NT2/D1 (cell line): ENCODE measurements around the gene KIF1A.
"Not testable (repeated sequence)": the region's sequence is repeated elsewhere in the genome, so short reads cannot be mapped to it uniquely, and the experiment has no call there.

Source experiments
- SUZ12 ChIP-seq: IDR thresholded peaks from 2 replicates; pipeline ENCODE4 v1.6.1; 2011; ENCODE audit not compliant: insufficient read length, insufficient read depth; ENCODE audit errors: extremely low read depth
- YY1 ChIP-seq: IDR thresholded peaks from 2 replicates; pipeline ENCODE4 v1.6.1; 2011; ENCODE audit not compliant: insufficient read length, insufficient read depth

GRCh38 chr2:240682431-240683224, 137.4 kb downstream of the KIF1A start, which contains the start of gene AQP12B:
- TF ChIP-seq YY1, SUZ12: not testable (repeated sequence)
